GM18909 (cell line): ENCODE results near the gene GATAD2B.
A peak's percentile ranks its signal among the peaks of the same experiment; 100 is the strongest.
"Not testable (repeated sequence)": the region's sequence is repeated elsewhere in the genome, so short reads cannot be mapped to it uniquely, and the experiment has no call there.

Experiments used
- ATAC-seq: cut with Tn5 transposase; IDR thresholded peaks from one replicate; pipeline ENCODE4 v1.9.1; 2021; ENCODE audit warnings: mild to moderate bottlenecking; ENCODE audit not compliant: unreplicated experiment, poor library complexity

Gene GATAD2B

GRCh38 chr1:153783233-153784190 lies 139.3 kb downstream of the GATAD2B start:
- ATAC-seq: peak; percentile 91

- not testable (repeated sequence) for ATAC-seq
These were observed 140.1 kb downstream of the GATAD2B start for GRCh38 chr1:153782648-153783047.

GRCh38 chr1:153780551-153780950 lies 142.2 kb downstream of the GATAD2B start:
- no peak for ATAC-seq

GRCh38 chr1:153779781-153780541 lies 142.8 kb downstream of the GATAD2B start:
- no peak for ATAC-seq

- ATAC-seq: no peak
These were observed 143.8 kb downstream of the GATAD2B start for GRCh38 chr1:153778824-153779519.

- no peak for ATAC-seq
These were observed 144.5 kb downstream of the GATAD2B start for GRCh38 chr1:153778051-153778823.

GRCh38 chr1:153777648-153778047 lies 145.1 kb downstream of the GATAD2B start:
- no peak for ATAC-seq

- ATAC-seq: no peak
These were observed 145.9 kb downstream of the GATAD2B start for GRCh38 chr1:153776845-153777370.

GRCh38 chr1:153776352-153776751 lies 146.4 kb downstream of the GATAD2B start:
- ATAC-seq: no peak

GRCh38 chr1:153775458-153776327 lies 147.1 kb downstream of the GATAD2B start:
- peak; percentile 51 for ATAC-seq

GRCh38 chr1:153774780-153775457 lies 147.9 kb downstream of the GATAD2B start, which contains the start of gene SLC27A3:
Gene SLC27A3 (plus strand): TSS chr1:153775407. CDS start chr1:153775498, 91 bp downstream.
- peak; percentile 25 for ATAC-seq

- ATAC-seq: no peak
These were observed 148.7 kb downstream of the GATAD2B start for GRCh38 chr1:153774026-153774595.

GRCh38 chr1:153773096-153773921 lies 149.5 kb downstream of the GATAD2B start:
- ATAC-seq: no peak

- no peak for ATAC-seq
These were observed 150.8 kb downstream of the GATAD2B start for GRCh38 chr1:153771841-153772593.

GRCh38 chr1:153771261-153771660 lies 151.5 kb downstream of the GATAD2B start:
- no peak for ATAC-seq

- no peak for ATAC-seq
These were observed 152.0 kb downstream of the GATAD2B start for GRCh38 chr1:153770797-153771196.
